GM10847 (cell line): ENCODE results near the gene CNTNAP2.

Experiments used
- POLR2A ChIP-seq: IDR thresholded peaks from 2 replicates; pipeline ENCODE4 v1.6.1; 2011; ENCODE audit not compliant: insufficient read length; ENCODE audit errors: extremely low read depth

Gene CNTNAP2

DNA sequence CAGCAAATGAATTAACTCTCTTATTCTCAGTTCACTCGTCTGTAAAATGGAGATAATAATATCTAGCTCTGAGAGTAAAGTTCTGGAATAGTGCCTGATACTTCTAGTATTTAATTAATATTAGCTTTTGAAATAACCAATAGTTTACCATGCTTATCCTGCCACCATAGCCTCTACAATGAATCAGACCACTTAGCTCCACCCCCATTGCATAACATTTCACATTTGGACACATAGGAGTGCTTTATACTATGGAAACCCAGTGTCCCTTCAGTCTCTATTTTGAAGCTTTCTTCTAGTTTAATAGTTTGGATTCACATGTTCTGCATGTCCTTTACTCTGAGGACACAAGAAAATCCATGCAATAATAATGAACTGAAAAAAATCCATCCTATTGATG is 2046.6 kb downstream of the CNTNAP2 start:
- no peak for TF ChIP-seq POLR2A

DNA sequence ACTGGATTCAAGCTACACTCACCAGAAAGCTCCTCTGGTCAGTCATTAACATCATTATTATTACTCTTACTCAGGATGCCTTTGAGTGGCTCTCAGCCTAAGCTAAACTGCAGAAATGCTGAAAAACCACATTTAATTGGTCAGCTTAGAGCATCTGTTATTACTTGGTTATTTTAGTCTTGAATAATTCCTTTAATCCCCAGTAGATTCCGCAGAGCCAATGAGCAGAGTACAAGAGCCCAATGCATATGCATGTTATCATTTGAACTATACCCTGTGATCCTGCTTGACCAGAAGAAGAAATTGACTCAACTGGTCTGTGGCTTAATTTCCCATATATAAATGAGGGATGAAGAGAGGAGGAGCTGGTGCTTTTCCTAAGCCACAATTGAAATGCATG is 2056.3 kb downstream of the CNTNAP2 start:
- TF ChIP-seq POLR2A, result no peak

GRCh38 chr7:148173369-148173768 is 2056.8 kb downstream of the CNTNAP2 start:
- no peak for TF ChIP-seq POLR2A

DNA sequence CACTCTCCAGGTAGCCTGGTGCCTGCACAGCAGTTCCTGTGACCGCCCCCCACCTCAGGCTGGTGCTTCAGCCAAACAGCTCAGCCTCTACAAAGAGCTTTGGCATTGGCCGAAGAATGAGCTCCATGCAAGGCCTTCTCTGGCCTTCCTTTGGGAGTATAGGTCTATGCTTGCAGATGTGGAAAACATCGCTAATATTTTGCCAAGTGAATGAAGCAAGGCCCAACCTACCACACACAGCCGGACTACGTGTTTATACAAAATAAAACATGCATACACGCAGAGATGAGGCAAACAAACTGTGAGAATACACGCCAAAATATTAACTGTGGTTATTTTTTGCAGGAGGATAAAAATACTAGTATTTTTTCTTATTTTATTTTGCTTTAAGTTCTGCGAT is 2057.8 kb downstream of the CNTNAP2 start:
- TF ChIP-seq POLR2A, result no peak

DNA sequence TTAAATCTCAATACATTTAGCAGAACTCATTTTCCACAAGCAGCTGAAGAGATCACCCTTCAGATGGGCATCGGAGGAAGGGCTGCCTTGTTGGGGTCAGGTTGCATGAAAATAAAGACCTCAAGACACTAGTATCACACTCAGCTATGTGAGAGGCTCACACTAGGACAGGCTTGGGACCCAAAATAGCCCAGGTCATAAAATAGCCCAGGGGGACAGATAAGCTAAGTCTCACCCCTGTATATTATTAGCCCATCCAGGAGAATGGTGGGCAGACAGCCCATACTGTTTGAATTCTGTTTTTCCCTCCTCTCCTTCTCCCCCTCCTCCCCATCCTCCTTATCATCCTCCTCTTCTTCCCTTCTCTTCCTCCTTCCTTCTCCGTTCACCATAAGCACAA is 2058.9 kb downstream of the CNTNAP2 start:
- no peak for TF ChIP-seq POLR2A

- TF ChIP-seq POLR2A, result no peak
These were observed 2061.4 kb downstream of the CNTNAP2 start for GRCh38 chr7:148177972-148178371.

DNA sequence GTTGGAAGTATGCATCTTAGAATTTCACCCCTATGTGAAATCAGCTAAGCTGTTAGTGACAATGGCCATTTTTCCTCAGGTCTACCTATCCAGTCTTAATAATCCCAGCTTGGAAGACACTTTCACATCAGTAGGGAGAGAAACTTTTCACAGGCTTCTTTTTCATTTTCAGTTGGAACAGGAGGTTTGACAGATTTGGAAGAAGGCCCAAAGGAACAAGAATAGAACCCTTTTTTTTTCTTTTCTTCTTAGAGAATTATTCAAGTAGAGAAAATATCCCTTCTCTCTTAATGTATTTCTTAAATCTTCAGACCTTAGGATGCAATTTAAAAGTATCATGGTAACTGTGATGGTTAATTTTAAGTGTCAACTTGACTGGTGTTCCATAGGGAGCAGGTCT is 2063.5 kb downstream of the CNTNAP2 start:
- no peak for TF ChIP-seq POLR2A

DNA sequence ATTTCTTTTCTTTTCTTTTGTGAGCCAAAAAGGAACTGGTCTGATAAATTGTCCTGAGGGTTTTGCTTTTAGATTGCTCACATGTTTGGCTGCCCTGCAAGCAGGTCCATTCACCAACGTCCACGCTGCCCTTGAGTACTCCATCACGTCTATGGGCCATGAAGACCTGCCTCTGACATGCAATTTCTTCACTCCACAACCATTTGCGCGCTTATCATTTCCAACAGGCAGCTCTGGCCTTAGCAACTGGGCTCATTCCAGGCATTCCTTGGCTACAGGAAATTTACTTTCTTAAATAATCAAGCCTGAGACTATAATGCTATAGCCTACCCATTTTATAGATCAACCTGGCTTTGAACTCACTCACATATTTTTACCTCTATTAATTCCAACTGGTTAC is 2065.7 kb downstream of the CNTNAP2 start:
- TF ChIP-seq POLR2A, result no peak

DNA sequence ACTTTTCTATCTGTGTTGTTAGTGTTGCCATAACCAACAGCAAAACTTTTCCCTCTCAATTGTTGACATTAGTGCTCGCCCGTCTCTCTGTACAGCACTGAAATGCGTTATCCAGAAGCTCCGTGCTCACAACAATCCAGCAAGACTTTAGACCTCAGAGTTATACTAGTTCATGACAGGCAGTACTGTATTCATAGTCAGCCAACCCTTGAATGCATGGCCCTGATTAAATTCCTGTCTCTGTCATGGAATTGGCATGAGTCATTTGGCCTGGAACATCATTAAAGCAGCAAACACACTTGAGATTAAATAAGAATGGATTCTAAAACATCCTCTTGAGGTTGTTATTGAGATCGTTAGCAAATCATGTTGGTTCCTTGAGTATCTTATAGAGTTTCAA is 2068.4 kb downstream of the CNTNAP2 start:
- no peak for TF ChIP-seq POLR2A

DNA sequence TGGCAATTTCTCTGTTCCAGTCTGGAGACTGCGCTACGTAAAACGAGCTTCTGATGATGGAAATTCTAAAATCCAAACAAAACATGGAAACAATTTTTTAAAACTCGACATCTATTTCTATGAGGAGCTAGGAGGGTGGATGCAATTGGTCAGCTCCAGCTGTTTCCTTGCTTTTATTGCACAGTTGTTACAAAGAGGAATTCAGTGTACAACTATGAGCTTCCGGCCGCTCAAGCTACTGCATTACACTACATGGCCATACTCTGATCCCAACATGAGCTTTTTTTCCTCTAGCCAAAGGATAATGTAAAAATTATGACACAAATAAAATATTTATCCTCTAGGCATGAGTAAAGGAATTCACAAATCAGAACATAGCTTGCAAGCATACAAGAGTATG is 2070.9 kb downstream of the CNTNAP2 start:
- TF ChIP-seq POLR2A, result no peak

DNA sequence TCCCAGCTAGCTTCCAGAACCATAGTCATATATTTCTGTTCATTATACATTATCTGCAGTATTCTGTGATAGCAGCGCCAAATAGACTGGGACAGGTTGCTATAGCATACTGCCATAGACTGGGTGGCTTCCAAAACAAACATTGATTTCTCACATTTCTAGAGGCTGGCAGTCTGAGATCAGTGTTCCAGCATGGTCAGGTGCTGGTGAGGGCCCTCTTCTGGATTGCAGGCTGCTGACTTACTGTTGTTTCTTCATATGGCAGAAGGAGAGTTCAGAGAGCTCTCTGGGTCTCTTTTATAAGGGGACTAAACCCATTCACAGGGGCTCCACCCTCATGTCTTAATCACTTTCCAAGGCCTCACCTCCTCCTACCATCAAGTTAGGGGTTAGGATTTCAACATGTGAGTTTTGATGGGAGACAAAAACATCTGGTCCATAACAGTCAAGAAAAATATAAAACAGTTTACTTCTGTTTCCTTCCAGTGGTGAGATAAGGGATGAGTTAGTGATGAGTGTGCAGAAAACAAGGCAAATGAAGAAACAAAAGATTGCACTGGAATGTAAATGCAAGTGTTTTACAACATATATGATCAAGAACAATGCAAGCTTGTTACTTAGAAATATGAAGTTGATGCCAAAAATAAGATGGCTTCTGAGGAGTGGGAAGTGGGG is 2074.9 kb downstream of the CNTNAP2 start:
- no peak for TF ChIP-seq POLR2A

GRCh38 chr7:148192491-148192890 is 2075.9 kb downstream of the CNTNAP2 start:
- no peak for TF ChIP-seq POLR2A

- TF ChIP-seq POLR2A, result no peak
These were observed 2085.4 kb downstream of the CNTNAP2 start for GRCh38 chr7:148201992-148202391.

DNA sequence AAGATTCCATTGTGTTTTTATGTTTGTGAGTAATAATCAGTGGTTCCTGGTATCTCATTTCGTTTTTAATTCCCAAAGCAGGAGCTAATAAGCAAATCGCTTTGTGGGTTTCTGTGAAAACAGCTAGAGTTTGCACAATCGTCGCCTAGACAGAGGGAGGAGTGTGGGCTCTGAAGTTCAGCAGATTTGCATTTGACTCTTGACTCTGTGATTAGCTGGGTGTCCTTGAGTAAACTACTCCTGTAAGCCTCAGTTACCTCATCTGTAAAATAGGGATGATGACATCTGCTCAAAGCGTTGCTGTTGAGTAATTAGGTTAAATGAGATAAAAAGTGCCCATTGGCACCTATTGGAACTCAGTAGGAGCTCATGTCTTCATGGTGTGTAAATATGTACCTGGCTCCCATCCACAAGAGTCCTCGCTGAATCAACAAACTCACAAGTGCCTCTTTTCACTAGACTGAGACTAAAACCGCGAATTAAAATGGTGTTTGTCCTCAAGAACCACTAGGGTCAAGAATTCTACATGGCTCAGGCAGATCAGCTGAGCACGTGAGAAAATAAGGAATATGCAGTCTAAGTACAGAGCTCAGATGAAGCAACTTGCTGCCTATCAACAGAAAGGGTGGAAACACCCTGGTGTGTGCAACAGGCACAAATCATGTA is 2088.2 kb downstream of the CNTNAP2 start:
- TF ChIP-seq POLR2A, result no peak

- TF ChIP-seq POLR2A, result no peak
These were observed 2093.1 kb downstream of the CNTNAP2 start for GRCh38 chr7:148209643-148210190.

DNA sequence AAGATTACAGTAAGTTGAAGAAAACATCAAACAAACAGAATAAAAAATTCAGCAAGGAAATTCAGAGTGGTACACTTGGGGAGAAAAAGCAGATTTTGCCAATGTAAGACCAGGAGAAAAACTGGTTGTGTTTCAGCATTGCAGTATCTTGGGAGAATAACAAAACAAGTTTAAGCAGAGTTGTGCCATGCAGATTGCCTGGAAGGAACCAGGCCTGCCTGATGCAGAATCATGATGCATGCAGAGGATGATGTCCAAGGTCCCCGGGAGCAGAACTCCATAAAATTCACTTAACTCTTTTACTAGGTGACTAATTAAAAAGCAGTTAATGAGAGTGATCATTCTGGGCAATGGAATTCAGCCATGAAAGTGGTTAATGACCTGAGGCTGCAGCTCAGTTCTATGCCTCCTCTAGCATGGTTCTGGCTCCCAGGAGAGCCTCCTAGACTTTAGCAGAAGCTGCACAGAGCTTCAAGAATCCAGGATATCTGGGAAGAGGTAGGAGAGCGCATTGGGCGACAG is 2094.3 kb downstream of the CNTNAP2 start:
- TF ChIP-seq POLR2A, result no peak

DNA sequence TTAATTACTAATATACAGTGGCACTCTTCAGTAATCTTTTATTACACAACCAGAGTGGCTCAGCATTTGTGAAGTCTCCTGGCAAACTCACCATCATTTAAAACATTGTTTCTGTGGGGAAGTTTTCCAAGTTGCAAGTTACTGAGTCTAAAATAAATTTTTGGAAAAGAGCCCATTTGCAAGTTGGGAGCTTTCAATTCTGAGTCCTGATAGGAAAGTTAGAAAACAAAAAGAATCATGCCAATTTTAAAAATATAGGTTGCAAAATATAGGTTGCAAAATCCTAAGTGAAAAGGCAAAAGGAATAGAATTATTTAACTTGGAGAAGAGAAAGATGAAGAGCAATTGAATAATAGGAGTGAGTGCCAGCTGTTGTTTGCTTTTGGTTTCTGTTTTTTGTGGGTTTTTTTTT is 2095.1 kb downstream of the CNTNAP2 start:
- TF ChIP-seq POLR2A, result no peak

GRCh38 chr7:148212731-148213130 is 2096.1 kb downstream of the CNTNAP2 start:
- TF ChIP-seq POLR2A, result no peak
